Effector memory CD8-positive, alpha-beta T cell (primary cell): ENCODE results near the gene REL.
"Not testable (repeated sequence)": the region's sequence is repeated elsewhere in the genome, so short reads cannot be mapped to it uniquely, and the experiment has no call there.

Source experiments
- ATAC-seq: fragments of 150-1000 bp; cut with Tn5 transposase; replicated peaks from 2 replicates; pipeline ENCODE4 v1.10.0; 2021; ENCODE audit warnings: mild to moderate bottlenecking, moderate library complexity
- DNase-seq, 3 experiments: peaks; one replicate each; pipeline ENCODE4 v3.0.0; 2021
- H3K27ac Mint-ChIP-seq, 2 donors: one replicate each; pipeline ENCODE4 v1.8.0; 2022; ENCODE audit warnings: mild to moderate bottlenecking in 2 of 2, mixed read lengths in 2 of 2, moderate library complexity in 2 of 2
- H3K27me3 Mint-ChIP-seq, 2 donors: one replicate each; pipeline ENCODE4 v1.8.0; 2022; ENCODE audit warnings: mixed read lengths in 2 of 2
- H3K36me3 Mint-ChIP-seq: one replicate; pipeline ENCODE4 v1.8.0; 2022; ENCODE audit warnings: mild to moderate bottlenecking, moderate library complexity, mixed read lengths; ENCODE audit not compliant: insufficient read depth
- H3K4me1 Mint-ChIP-seq, 2 donors: one replicate each; pipeline ENCODE4 v1.8.0; 2022; ENCODE audit warnings: low read depth in 2 of 2, mixed read lengths in 2 of 2
- H3K4me3 Mint-ChIP-seq, 2 donors: one replicate each; pipeline ENCODE4 v1.8.0; 2022; ENCODE audit warnings: mild to moderate bottlenecking in 2 of 2, mixed read lengths in 2 of 2, moderate library complexity in 2 of 2
- H3K9me3 Mint-ChIP-seq, 2 donors: one replicate each; pipeline ENCODE4 v1.8.0; 2022; ENCODE audit warnings: mixed read lengths in 2 of 2

REL gene

GRCh38 chr2:60852282-60852860, 29.0 kb upstream of the REL start:
- Mint-ChIP-seq H3K27me3 (peaks cover 4 to 11% of the 10 kb centered on the region in 2 donors), H3K4me1 (no peaks in the 10 kb centered on the region), H3K4me3 (no peak overlapping the region), H3K9me3 (no peaks in the 10 kb centered on the region), H3K36me3 (no peaks in the 10 kb centered on the region), H3K27ac (no peak overlapping the region)
- DNase-seq (no peak), ATAC-seq (no peak)

DNA sequence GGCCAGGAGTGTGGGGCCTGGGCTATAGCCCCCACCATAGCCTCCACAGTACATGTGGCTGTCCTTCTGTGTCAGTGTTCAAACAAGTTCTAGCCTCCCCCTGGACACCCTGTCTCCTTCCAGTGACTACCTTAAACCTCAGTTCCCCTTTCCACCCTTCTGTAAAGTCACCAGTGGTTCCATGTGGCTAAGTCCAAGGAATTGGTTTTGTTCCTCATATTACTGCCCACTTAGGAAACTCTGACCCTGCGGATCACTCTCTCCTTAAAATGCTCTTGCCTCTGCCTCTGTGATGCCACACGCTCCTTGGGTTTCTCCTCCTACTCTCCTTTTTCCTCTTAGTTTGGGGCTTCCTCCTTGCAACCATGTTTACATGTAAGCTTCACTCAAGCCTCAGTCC, 27.8 kb upstream of the REL start:
- Mint-ChIP-seq H3K27ac (no peak overlapping the region), H3K36me3 (no peaks in the 10 kb centered on the region)

DNA sequence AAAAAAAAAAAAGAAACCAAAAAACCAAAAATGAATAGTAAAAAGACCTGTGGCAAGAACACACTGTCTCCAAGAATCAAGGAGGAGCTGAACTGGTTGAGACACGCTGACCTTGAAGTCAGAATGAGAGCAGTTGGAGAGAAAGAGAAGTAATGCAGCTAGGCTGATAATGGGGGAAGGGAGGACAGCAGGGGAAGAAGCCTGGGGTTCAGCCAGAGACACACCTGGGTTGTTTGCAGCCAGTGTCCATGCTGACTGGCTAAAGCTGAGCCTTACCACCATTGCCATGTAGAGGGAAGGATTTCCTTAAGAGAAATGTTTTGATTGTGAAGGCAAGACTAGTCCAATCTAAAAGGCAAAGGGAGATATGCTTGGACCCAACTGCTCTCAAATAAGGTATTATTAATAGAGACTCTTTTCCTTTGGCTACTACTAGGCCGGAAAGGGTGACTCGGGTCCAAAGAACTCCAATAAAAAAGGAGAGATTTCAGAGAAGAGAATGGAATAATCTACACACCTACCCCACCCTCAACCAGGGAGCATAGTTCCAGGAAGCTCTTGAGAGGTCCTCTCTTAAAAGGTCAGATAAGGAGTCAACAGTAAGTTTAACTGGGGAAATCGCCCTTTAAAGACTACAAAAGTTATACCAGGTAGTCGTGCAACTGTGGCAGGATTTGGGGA, 25.2 kb upstream of the REL start:
- ATAC-seq (no peak), DNase-seq (no peak)
- H3K9me3 Mint-ChIP-seq: no peaks in the 10 kb centered on the region
- H3K4me3 Mint-ChIP-seq: no peak overlapping the region
- peaks cover 4 to 12% of the 10 kb centered on the region in 2 donors for H3K27me3 Mint-ChIP-seq
- H3K36me3 Mint-ChIP-seq: no peaks in the 10 kb centered on the region
- H3K4me1 Mint-ChIP-seq: no peaks in the 10 kb centered on the region
- no peak overlapping the region for H3K27ac Mint-ChIP-seq

More for the DNA sequence above, 27.8 kb upstream of the REL start:
- Mint-ChIP-seq H3K27me3 (peaks cover 4 to 11% of the 10 kb centered on the region in 2 donors), H3K9me3 (no peaks in the 10 kb centered on the region), H3K4me1 (no peaks in the 10 kb centered on the region), H3K4me3 (no peak overlapping the region)
- no peak for DNase-seq
- no peak for ATAC-seq

DNA sequence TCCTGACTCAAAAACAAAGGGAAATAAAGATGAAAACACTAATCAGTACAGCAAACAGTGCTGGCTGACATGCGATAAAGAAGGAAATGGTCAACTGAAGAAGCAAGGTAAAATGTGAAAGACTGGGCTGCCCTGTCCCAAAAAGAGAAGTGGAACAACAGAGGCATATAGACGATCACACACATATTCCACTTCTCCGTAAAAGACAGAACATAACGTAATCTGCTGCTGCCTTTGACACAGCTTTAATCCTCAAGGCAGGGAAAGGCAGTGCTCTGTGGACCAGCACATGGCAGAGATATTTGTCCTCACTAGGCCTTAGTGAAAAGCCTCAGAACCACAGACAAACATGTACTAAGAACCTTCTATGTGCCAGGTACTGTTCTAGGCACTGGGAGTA, 24.3 kb upstream of the REL start:
- H3K27me3 Mint-ChIP-seq: peaks cover 9 to 21% of the 10 kb centered on the region in 2 donors
- H3K4me1 Mint-ChIP-seq: no peaks in the 10 kb centered on the region
- no peaks in the 10 kb centered on the region for H3K9me3 Mint-ChIP-seq
- DNase-seq (no peak), ATAC-seq (no peak)
- H3K36me3 Mint-ChIP-seq: no peaks in the 10 kb centered on the region
- no peak overlapping the region for H3K4me3 Mint-ChIP-seq
- H3K27ac Mint-ChIP-seq: no peak overlapping the region

- ATAC-seq: no peak
- DNase-seq: no peak
- Mint-ChIP-seq H3K27me3 (peaks cover 18 to 31% of the 10 kb centered on the region in 2 donors), H3K27ac (no peak overlapping the region), H3K4me1 (peaks cover 0 to 4% of the 10 kb centered on the region in 2 donors), H3K4me3 (no peak overlapping the region), H3K36me3 (no peaks in the 10 kb centered on the region), H3K9me3 (no peaks in the 10 kb centered on the region)
These were observed 22.5 kb upstream of the REL start for GRCh38 chr2:60858897-60859311.

DNA sequence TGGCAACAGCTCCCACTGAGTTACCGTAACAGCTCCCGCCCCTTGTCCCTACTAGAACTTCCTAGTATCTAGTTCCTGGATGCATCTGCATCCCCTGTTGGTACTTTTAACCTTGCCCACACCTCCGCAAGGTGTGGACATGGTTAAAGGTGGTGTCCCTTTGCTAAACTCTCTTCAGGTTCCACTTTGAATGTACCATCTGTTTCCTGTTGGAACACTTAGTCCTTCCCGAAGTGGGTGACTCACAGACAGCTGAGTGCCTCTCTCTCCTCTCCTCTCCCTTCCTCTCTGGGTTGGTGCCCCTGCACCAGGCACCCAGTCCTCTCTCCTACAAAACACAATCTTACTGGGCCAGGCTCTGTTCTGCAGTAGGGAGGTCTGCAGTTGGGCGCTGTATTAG, 19.6 kb upstream of the REL start:
- ATAC-seq (no peak), DNase-seq (no peak)
- H3K27ac Mint-ChIP-seq: no peak overlapping the region
- H3K4me3 Mint-ChIP-seq: no peak overlapping the region
- H3K27me3 Mint-ChIP-seq: peaks cover 17 to 27% of the 10 kb centered on the region in 2 donors
- peaks cover 1% of the 10 kb centered on the region for H3K36me3 Mint-ChIP-seq
- H3K4me1 Mint-ChIP-seq: peaks cover 0 to 4% of the 10 kb centered on the region in 2 donors
- peaks cover 0 to 2% of the 10 kb centered on the region in 2 donors for H3K9me3 Mint-ChIP-seq

DNA sequence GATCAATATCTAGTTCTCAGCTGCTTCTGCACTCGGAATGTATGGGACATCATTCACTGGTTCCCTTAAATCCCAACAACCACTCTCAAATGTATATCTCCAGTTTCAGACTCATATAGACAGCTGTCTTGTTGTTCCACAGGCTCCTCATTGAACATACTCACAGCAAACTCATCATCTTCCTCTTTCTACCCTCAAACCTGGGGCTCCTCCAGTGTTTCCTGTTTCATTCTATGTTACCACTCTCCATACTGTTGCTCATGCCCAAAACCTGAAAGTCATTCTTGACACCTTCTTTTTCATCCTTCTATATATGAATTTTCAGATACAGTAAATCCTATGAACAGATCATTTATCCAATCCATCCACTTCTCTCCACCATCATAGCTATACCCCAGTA, 18.7 kb upstream of the REL start:
- Mint-ChIP-seq H3K9me3 (peaks cover 5 to 8% of the 10 kb centered on the region in 2 donors), H3K4me3 (no peak overlapping the region), H3K27ac (no peak overlapping the region), H3K36me3 (peaks cover 4% of the 10 kb centered on the region), H3K4me1 (peaks cover 7 to 9% of the 10 kb centered on the region in 2 donors), H3K27me3 (peaks cover 17 to 27% of the 10 kb centered on the region in 2 donors)
- DNase-seq: no peak
- no peak for ATAC-seq

DNA sequence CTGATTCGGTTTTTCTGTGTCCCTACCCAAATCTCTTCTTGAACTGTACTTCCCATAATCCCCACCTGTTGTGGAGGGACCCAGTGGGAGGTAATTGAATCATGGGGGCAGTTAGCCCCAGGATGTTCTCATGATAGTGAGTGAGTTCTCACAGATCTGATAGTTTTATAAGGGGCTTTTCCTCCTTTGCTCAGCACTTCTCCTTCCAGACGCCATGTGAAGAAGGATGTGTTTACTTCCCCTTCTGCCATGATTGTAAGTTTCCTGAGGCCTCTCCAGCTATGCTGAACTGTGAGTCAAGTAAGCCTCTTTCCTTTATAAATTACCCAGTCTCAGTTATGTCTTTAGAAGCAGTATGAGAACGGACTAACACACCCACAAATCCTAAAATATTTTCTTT, 16.0 kb upstream of the REL start:
- ATAC-seq, H3K9me3 Mint-ChIP-seq, H3K4me3 Mint-ChIP-seq, H3K27ac Mint-ChIP-seq, H3K36me3 Mint-ChIP-seq, DNase-seq: not testable (repeated sequence)
- Mint-ChIP-seq H3K4me1 (peaks cover 13 to 15% of the 10 kb centered on the region in 2 donors), H3K27me3 (peaks cover 17 to 27% of the 10 kb centered on the region in 2 donors)

- peaks cover 5 to 8% of the 10 kb centered on the region in 2 donors for H3K9me3 Mint-ChIP-seq
- peaks cover 12 to 18% of the 10 kb centered on the region in 2 donors for H3K27me3 Mint-ChIP-seq
- peaks cover 13 to 15% of the 10 kb centered on the region in 2 donors for H3K4me1 Mint-ChIP-seq
- ATAC-seq: no peak
- H3K27ac Mint-ChIP-seq: peak overlapping the region; percentile 38 to 79
- no peak for DNase-seq
- H3K4me3 Mint-ChIP-seq: peak overlapping the region; percentile 54 to 57
- H3K36me3 Mint-ChIP-seq: peaks cover 7% of the 10 kb centered on the region
These were observed 14.4 kb upstream of the REL start for GRCh38 chr2:60867007-60867406.

DNA sequence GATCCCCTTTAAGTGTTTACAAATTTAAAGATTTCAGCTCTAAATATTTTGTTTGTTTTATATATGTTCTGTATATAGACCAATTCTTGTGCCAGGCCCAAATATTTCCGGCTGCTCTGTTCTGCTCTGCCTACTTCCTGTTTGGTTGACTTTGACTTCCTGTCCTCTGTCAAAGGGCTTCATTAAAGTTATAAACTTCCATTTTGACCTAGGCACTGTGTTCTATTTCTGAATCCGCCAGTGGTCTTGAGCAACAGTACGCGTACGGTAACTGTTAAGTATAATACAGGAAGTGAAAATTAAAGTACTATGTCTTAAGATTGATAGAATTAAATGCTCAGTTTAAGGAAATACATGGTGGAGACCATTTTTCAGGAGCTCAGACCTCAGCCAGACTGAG, 13.5 kb upstream of the REL start:
- Mint-ChIP-seq H3K36me3 (peaks cover 7% of the 10 kb centered on the region), H3K4me3 (peak overlapping the region; percentile 18 to 65), H3K4me1 (peaks cover 13 to 15% of the 10 kb centered on the region in 2 donors), H3K27me3 (peaks cover 7 to 9% of the 10 kb centered on the region in 2 donors), H3K9me3 (peaks cover 5 to 8% of the 10 kb centered on the region in 2 donors), H3K27ac (peak overlapping the region; percentile 7 to 92)
- peak; percentile 97 for ATAC-seq
- peak; percentile 10 to 22 (median 16) for DNase-seq

DNA sequence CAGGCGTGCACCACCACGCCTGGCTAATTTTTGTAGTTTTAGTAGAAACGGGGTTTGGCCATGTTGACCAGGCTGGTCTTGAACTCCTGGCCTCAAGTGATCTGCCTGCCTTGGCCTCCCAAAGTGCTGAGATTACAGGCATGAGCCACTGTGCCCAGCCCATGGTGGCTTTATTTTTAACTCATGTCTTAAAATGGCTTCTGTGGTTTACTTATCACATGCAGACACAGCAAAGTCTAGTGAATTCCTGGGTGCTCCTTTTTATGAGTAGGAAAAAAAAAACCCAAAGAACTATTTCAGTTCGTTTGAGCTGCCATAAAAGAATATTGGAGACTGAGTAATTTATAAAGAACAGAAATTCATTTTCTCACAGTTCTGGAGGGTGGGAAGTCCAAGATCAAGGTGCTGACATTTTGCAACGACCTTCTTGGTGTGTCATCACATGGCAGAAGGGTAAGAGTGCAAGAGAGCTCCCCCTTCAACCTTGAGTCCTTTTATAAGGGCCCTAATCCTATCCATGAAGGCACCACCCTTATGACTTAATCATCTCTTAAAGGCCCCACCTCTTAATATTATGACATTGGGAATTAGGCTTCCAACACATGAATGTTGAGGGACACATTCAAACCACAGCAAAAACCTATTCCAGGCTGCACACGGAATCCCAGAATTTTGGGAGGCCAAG, 12.6 kb upstream of the REL start:
- H3K4me3 Mint-ChIP-seq: peak overlapping the region; percentile 29 to 65
- peaks cover 12 to 13% of the 10 kb centered on the region in 2 donors for H3K4me1 Mint-ChIP-seq

DNA sequence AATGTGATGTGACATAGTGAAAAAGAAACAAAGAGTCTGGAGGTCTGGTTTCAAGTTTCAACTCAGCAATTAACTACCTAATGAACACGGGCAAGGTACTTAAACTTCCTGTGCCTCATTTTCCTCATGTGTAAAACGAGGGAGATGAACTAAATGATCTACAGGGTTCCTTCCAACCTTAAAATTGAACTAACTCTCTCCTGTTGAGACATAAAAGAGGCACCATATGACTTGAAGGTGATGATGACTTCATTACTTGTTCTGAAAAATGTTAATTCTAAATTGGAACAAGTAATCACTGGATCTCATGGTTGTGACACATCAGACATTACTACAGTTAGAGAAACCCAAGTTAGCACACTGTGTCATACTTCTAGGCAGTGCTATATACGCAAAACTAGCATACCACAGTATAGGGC, 8.9 kb upstream of the REL start:
- no peak for ATAC-seq

More for the DNA sequence above, 12.6 kb upstream of the REL start:
- peaks cover 0 to under 1% of the 10 kb centered on the region in 2 donors for H3K27me3 Mint-ChIP-seq
- H3K27ac Mint-ChIP-seq: peak overlapping the region; percentile 7 to 92
- peaks cover 7% of the 10 kb centered on the region for H3K36me3 Mint-ChIP-seq
- DNase-seq (no peak), ATAC-seq (no peak)
- peaks cover 5 to 8% of the 10 kb centered on the region in 2 donors for H3K9me3 Mint-ChIP-seq

GRCh38 chr2:60873381-60873780, 8.0 kb upstream of the REL start:
- Mint-ChIP-seq H3K4me1 (no peaks in the 10 kb centered on the region), H3K4me3 (no peak overlapping the region), H3K27me3 (no peaks in the 10 kb centered on the region), H3K9me3 (no peaks in the 10 kb centered on the region), H3K27ac (no peak overlapping the region), H3K36me3 (peaks cover 2% of the 10 kb centered on the region)
- ATAC-seq: no peak
- DNase-seq: no peak

More for the DNA sequence above, 8.9 kb upstream of the REL start:
- Mint-ChIP-seq H3K4me1 (peaks cover 5 to 7% of the 10 kb centered on the region in 2 donors), H3K9me3 (no peaks in the 10 kb centered on the region), H3K4me3 (no peak overlapping the region), H3K27ac (no peak overlapping the region), H3K27me3 (no peaks in the 10 kb centered on the region), H3K36me3 (peaks cover 4% of the 10 kb centered on the region)
- no peak for DNase-seq
